GM12873 (cell line): ENCODE measurements around the gene RNF11.

Source experiments
- CTCF ChIP-seq: IDR thresholded peaks from 2 replicates; pipeline ENCODE4 v1.5.1; 2012; ENCODE audit warnings: low read depth, mild to moderate bottlenecking, moderate library complexity, low read length, control low read depth; ENCODE audit not compliant: insufficient read depth; ENCODE audit errors: missing control alignments

The RNF11 gene

GRCh38 chr1:51241119-51241518 lies 5.0 kb downstream of the RNF11 start:
- TF ChIP-seq CTCF: no peak

DNA sequence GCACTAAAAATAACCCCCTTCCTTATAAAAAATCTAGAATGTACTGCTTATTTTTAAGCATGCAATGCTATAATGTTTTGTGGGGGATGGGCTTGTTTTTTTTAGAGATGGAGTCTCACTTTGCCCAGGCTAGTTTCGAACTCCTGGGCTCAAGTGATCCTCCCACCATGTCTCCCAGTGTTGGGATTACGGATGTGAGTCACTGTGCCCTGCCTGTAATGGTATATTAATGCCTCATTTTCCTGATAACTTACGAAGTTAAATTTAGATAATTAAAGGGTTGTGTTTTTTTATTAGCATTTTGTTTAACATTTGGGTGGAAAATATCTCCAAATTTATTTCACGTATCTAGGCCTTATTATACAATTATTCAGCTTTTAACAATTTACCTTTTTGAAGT lies 6.5 kb downstream of the RNF11 start:
- no peak for TF ChIP-seq CTCF

GRCh38 chr1:51247022-51247421 lies 10.9 kb downstream of the RNF11 start:
- no peak for TF ChIP-seq CTCF

DNA sequence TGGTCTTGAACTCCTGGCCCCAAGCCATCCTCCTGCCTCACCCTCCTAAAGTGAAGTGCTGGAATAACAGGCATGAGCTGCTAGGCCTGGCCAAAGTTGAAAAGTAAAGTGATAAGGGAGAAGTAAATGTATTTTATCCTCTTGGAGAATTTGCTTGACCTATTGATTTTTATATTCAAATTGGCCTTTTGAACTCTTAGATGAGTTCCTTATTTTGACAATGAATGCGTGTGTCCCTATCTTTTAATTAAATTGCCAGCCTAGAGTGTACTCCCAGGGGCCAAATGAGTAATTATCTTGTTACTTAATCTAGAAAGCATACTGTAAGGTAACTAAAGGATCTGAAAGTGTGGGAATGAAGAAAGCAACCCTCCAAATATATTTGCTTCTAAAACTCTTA lies 11.4 kb downstream of the RNF11 start:
- no peak for TF ChIP-seq CTCF

DNA sequence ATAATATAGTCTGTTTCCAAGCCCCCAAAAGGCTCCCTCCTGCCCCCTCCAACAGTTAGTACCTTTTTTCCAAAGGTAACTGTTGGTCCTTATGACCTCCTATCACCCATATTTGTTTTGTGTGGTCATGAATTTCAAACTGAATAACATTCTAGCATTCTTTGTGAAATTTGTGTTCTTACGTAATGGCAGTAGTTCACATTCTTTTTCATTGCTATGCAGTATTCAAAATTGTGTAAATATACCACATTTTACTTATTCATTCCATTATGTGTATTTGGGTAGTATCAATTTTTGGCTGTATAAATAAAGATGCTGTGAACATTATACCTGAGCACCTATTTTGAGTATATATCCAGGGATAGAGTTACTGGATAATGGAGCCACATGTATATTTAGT lies 13.4 kb downstream of the RNF11 start:
- no peak for TF ChIP-seq CTCF

- TF ChIP-seq CTCF: no peak
Measured at GRCh38 chr1:51252366-51252765, 16.3 kb downstream of the RNF11 start.

DNA sequence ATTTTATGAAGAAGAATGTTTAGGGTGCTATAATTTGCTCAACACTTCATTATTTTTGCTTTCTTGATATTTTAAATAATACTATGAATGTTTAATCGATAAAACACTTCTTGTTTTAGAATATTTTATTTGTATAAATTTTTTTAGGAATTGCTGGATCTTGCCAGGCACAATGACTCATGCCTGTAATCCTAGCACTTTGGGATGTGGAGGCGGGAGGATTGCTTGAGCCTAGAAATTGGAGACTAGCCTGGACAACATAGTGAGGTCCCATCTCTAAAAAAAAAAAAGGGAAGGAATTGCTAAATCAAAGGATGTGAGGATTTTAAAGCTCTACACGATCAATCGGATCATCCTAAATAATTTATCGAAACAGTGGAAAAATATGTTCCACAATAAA lies 17.6 kb downstream of the RNF11 start:
- no peak for TF ChIP-seq CTCF

GRCh38 chr1:51255331-51255730 lies 19.3 kb downstream of the RNF11 start:
- TF ChIP-seq CTCF: no peak
